ENCODE results near the gene FBXW8.

The FBXW8 gene

GRCh38 chr12:117007577-117007976 lies 96.8 kb downstream of the FBXW8 start:
- Histone ChIP-seq H3K36me3 (replicated peaks in 1 of 2; ENCODE audit: control insufficient read depth in 2 of 2, insufficient read depth in 2 of 2, low read length in 2 of 2) (peaks cover 22 to 78% of the 10 kb centered on the region in 2 donors), H2BK5ac (ENCODE audit: low read length) (no peak overlapping the region), H4K8ac (ENCODE audit: low read depth, low read length) (no peak overlapping the region)

GRCh38 chr12:117009759-117010158 lies 99.0 kb downstream of the FBXW8 start:
- no peak overlapping the region for H3K4me2 ChIP-seq (ENCODE audit: insufficient read depth, low read length, poor library complexity, severe bottlenecking)
- H2AFZ ChIP-seq (ENCODE audit: low read length), result no peak overlapping the region
- no peaks in the 10 kb centered on the region for H3K79me1 ChIP-seq (ENCODE audit: low read depth, low read length)
- no peak overlapping the region for H3K4ac ChIP-seq (ENCODE audit: low read length)
- H2BK12ac ChIP-seq (ENCODE audit: low read length), result no peak overlapping the region
- H2AK5ac ChIP-seq (ENCODE audit: low read depth, low read length), result no peak overlapping the region
- no peak overlapping the region for H3K9ac ChIP-seq (ENCODE audit: low read depth, low read length, poor library complexity)
- H3K27ac ChIP-seq (replicated peaks; ENCODE audit: low read length), result no peak overlapping the region
- no peaks in the 10 kb centered on the region for H3K27me3 ChIP-seq (ENCODE audit: control insufficient read depth in 3 of 3, insufficient read depth in 3 of 3, low read depth in 1 of 3, low read length in 3 of 3)
- H2BK5ac ChIP-seq (ENCODE audit: low read length), result no peak overlapping the region
- no peak overlapping the region for H3K23ac ChIP-seq (ENCODE audit: low read depth, low read length, poor library complexity)
- no peak overlapping the region for H4K8ac ChIP-seq (ENCODE audit: low read depth, low read length)
- H3K4me3 ChIP-seq (ENCODE audit: low read length in 2 of 2), result no peak overlapping the region
- H3K9me3 ChIP-seq (replicated peaks in 1 of 2; ENCODE audit: control insufficient read depth in 2 of 2, insufficient read depth in 1 of 2, low read depth in 1 of 2, low read length in 2 of 2), result peaks cover 6 to 23% of the 10 kb centered on the region in 2 donors
- no peak overlapping the region for H2BK120ac ChIP-seq (ENCODE audit: low read depth, low read length)
- no peak overlapping the region for H3K14ac ChIP-seq (ENCODE audit: low read length)
- no peak overlapping the region for H3K18ac ChIP-seq (ENCODE audit: low read length)
- no peak for DNase-seq (ENCODE audit: low spot score)
- no peak overlapping the region for H4K91ac ChIP-seq (ENCODE audit: low read depth, low read length, poor library complexity)
- peaks cover 0 to 7% of the 10 kb centered on the region in 2 donors for H3K4me1 ChIP-seq (ENCODE audit: control insufficient read depth in 2 of 2, insufficient read depth in 1 of 2, low read depth in 1 of 2, low read length in 2 of 2)
- no peak overlapping the region for H2BK15ac ChIP-seq (ENCODE audit: low read length)
- WGBS, 2 donors (ENCODE audit: extremely low coverage in 2 of 2, insufficient read length in 2 of 2, insufficient replicate concordance in 1 of 2), result no CpG with 5 or more reads among the region's 8 CpGs
- peaks cover 24 to 82% of the 10 kb centered on the region in 2 donors for H3K36me3 ChIP-seq (replicated peaks in 1 of 2; ENCODE audit: control insufficient read depth in 2 of 2, insufficient read depth in 2 of 2, low read length in 2 of 2)

More at GRCh38 chr12:117007577-117007976, 96.8 kb downstream of the FBXW8 start:
- Histone ChIP-seq H3K23ac (ENCODE audit: low read depth, low read length, poor library complexity) (no peak overlapping the region), H3K18ac (ENCODE audit: low read length) (no peak overlapping the region), H2BK120ac (ENCODE audit: low read depth, low read length) (no peak overlapping the region), H3K27me3 (ENCODE audit: control insufficient read depth in 3 of 3, insufficient read depth in 3 of 3, low read depth in 1 of 3, low read length in 3 of 3) (no peaks in the 10 kb centered on the region), H4K91ac (ENCODE audit: low read depth, low read length, poor library complexity) (no peak overlapping the region), H3K9me3 (replicated peaks in 1 of 2; ENCODE audit: control insufficient read depth in 2 of 2, insufficient read depth in 1 of 2, low read depth in 1 of 2, low read length in 2 of 2) (peaks cover 0 to 12% of the 10 kb centered on the region in 2 donors), H2BK15ac (ENCODE audit: low read length) (no peak overlapping the region), H2AFZ (ENCODE audit: low read length) (no peak overlapping the region), H3K9ac (ENCODE audit: low read depth, low read length, poor library complexity) (no peak overlapping the region), H3K79me1 (ENCODE audit: low read depth, low read length) (no peaks in the 10 kb centered on the region), H3K14ac (ENCODE audit: low read length) (no peak overlapping the region), H2BK12ac (ENCODE audit: low read length) (no peak overlapping the region), H3K27ac (replicated peaks; ENCODE audit: low read length) (no peak overlapping the region), H3K4me1 (ENCODE audit: control insufficient read depth in 2 of 2, insufficient read depth in 1 of 2, low read depth in 1 of 2, low read length in 2 of 2) (peaks cover 0 to 7% of the 10 kb centered on the region in 2 donors), H3K4ac (ENCODE audit: low read length) (no peak overlapping the region), H3K4me3 (ENCODE audit: low read length in 2 of 2) (no peak overlapping the region), H2AK5ac (ENCODE audit: low read depth, low read length) (no peak overlapping the region), H3K4me2 (ENCODE audit: insufficient read depth, low read length, poor library complexity, severe bottlenecking) (no peak overlapping the region)
- no peak for DNase-seq (ENCODE audit: low spot score)
- 100% methylated on average over 4 of the region's 8 CpGs; no CpG with 5 or more reads in 1 of the 2 donors for WGBS, 2 donors (ENCODE audit: extremely low coverage in 2 of 2, insufficient read length in 2 of 2, insufficient replicate concordance in 1 of 2)

GRCh38 chr12:117010693-117011451 lies 100.1 kb downstream of the FBXW8 start:
- no peak for DNase-seq (ENCODE audit: low spot score)
- H2AK5ac ChIP-seq (ENCODE audit: low read depth, low read length), result no peak overlapping the region
- WGBS, 2 donors (ENCODE audit: extremely low coverage in 2 of 2, insufficient read length in 2 of 2, insufficient replicate concordance in 1 of 2), result no CpG with 5 or more reads among the region's 17 CpGs

GRCh38 chr12:117011988-117012805 lies 101.4 kb downstream of the FBXW8 start:
- Histone ChIP-seq H2AFZ (ENCODE audit: low read length) (no peak overlapping the region), H3K79me1 (ENCODE audit: low read depth, low read length) (no peaks in the 10 kb centered on the region), H3K14ac (ENCODE audit: low read length) (no peak overlapping the region), H3K4me2 (ENCODE audit: insufficient read depth, low read length, poor library complexity, severe bottlenecking) (no peak overlapping the region), H3K36me3 (replicated peaks in 1 of 2; ENCODE audit: control insufficient read depth in 2 of 2, insufficient read depth in 2 of 2, low read length in 2 of 2) (peaks cover 22 to 81% of the 10 kb centered on the region in 2 donors), H3K23ac (ENCODE audit: low read depth, low read length, poor library complexity) (no peak overlapping the region), H3K9ac (ENCODE audit: low read depth, low read length, poor library complexity) (no peak overlapping the region), H2BK12ac (ENCODE audit: low read length) (no peak overlapping the region), H2BK15ac (ENCODE audit: low read length) (no peak overlapping the region), H3K4me3 (ENCODE audit: low read length in 2 of 2) (no peak overlapping the region), H3K27ac (replicated peaks; ENCODE audit: low read length) (no peak overlapping the region), H2BK5ac (ENCODE audit: low read length) (no peak overlapping the region), H2BK120ac (ENCODE audit: low read depth, low read length) (no peak overlapping the region), H2AK5ac (ENCODE audit: low read depth, low read length) (no peak overlapping the region), H4K8ac (ENCODE audit: low read depth, low read length) (no peak overlapping the region), H3K27me3 (ENCODE audit: control insufficient read depth in 3 of 3, insufficient read depth in 3 of 3, low read depth in 1 of 3, low read length in 3 of 3) (no peaks in the 10 kb centered on the region), H3K18ac (ENCODE audit: low read length) (no peak overlapping the region), H3K9me3 (replicated peaks in 1 of 2; ENCODE audit: control insufficient read depth in 2 of 2, insufficient read depth in 1 of 2, low read depth in 1 of 2, low read length in 2 of 2) (peaks cover 13 to 38% of the 10 kb centered on the region in 2 donors), H4K91ac (ENCODE audit: low read depth, low read length, poor library complexity) (no peak overlapping the region), H3K4ac (ENCODE audit: low read length) (no peak overlapping the region), H3K4me1 (ENCODE audit: control insufficient read depth in 2 of 2, insufficient read depth in 1 of 2, low read depth in 1 of 2, low read length in 2 of 2) (peaks cover 0 to 7% of the 10 kb centered on the region in 2 donors)
- no peak for DNase-seq (ENCODE audit: low spot score)
- WGBS, 2 donors (ENCODE audit: extremely low coverage in 2 of 2, insufficient read length in 2 of 2, insufficient replicate concordance in 1 of 2), result no CpG with 5 or more reads among the region's 4 CpGs

More at GRCh38 chr12:117010693-117011451, 100.1 kb downstream of the FBXW8 start:
- no peak overlapping the region for H2BK5ac ChIP-seq (ENCODE audit: low read length)
- H3K18ac ChIP-seq (ENCODE audit: low read length), result no peak overlapping the region
- H2AFZ ChIP-seq (ENCODE audit: low read length), result no peak overlapping the region
- H2BK120ac ChIP-seq (ENCODE audit: low read depth, low read length), result no peak overlapping the region
- H3K9ac ChIP-seq (ENCODE audit: low read depth, low read length, poor library complexity), result no peak overlapping the region
- no peak overlapping the region for H3K4me3 ChIP-seq (ENCODE audit: low read length in 2 of 2)
- no peak overlapping the region for H3K4ac ChIP-seq (ENCODE audit: low read length)
- no peak overlapping the region for H4K91ac ChIP-seq (ENCODE audit: low read depth, low read length, poor library complexity)
- H3K27me3 ChIP-seq (ENCODE audit: control insufficient read depth in 3 of 3, insufficient read depth in 3 of 3, low read depth in 1 of 3, low read length in 3 of 3), result no peaks in the 10 kb centered on the region
- H3K4me1 ChIP-seq (ENCODE audit: control insufficient read depth in 2 of 2, insufficient read depth in 1 of 2, low read depth in 1 of 2, low read length in 2 of 2), result peaks cover 0 to 7% of the 10 kb centered on the region in 2 donors
- no peak overlapping the region for H4K8ac ChIP-seq (ENCODE audit: low read depth, low read length)
- H3K27ac ChIP-seq (replicated peaks; ENCODE audit: low read length), result no peak overlapping the region
- H2BK15ac ChIP-seq (ENCODE audit: low read length), result no peak overlapping the region
- H3K23ac ChIP-seq (ENCODE audit: low read depth, low read length, poor library complexity), result no peak overlapping the region
- no peak overlapping the region for H3K4me2 ChIP-seq (ENCODE audit: insufficient read depth, low read length, poor library complexity, severe bottlenecking)
- no peaks in the 10 kb centered on the region for H3K79me1 ChIP-seq (ENCODE audit: low read depth, low read length)
- no peak overlapping the region for H3K14ac ChIP-seq (ENCODE audit: low read length)
- no peak overlapping the region for H2BK12ac ChIP-seq (ENCODE audit: low read length)
- peaks cover 13 to 33% of the 10 kb centered on the region in 2 donors for H3K9me3 ChIP-seq (replicated peaks in 1 of 2; ENCODE audit: control insufficient read depth in 2 of 2, insufficient read depth in 1 of 2, low read depth in 1 of 2, low read length in 2 of 2)
- H3K36me3 ChIP-seq (replicated peaks in 1 of 2; ENCODE audit: control insufficient read depth in 2 of 2, insufficient read depth in 2 of 2, low read length in 2 of 2), result peaks cover 25 to 82% of the 10 kb centered on the region in 2 donors

Data from neuronal stem cell (in vitro differentiated cells).